IMR-90 (cell line): Measurements from ENCODE around the gene MEF2C. TPM values are rescaled to one million over a fixed set of nuclear protein-coding genes. Genes with fewer than 3 reads are reported as not detected.

Experiments used
- ATAC-seq: fragments of 200-7000 bp; cut with Tn5 transposase; 2 replicates; pipeline ENCODE4 v1.9.1; 2020; ENCODE audit warnings: low read depth, mild to moderate bottlenecking, moderate library complexity
- BruUV-seq: library from RNA; stranded (reverse); fragments of 400-500 nt; replicated peaks from 2 replicates; lab custom pipeline; 2021; lab: Mats Ljungman, UMichigan
- CTCF ChIA-PET: fragments of 300-600 bp; formaldehyde crosslinking; extraction: SDS; loops from one replicate; lab custom pipeline; 2021; ENCODE audit warnings: antibody characterized with exemption; lab: Yijun Ruan, JAX
- POLR2A ChIA-PET: fragments of 300-600 bp; sonication (Branson Sonifier 250); formaldehyde crosslinking; loops from one replicate; lab custom pipeline; 2022; ENCODE audit warnings: antibody characterized with exemption; ENCODE audit not compliant: unreplicated experiment; lab: Charles Lee
- DNase-seq: peaks from one replicate; pipeline ENCODE4 v3.0.0; 2013
- H2AFZ ChIP-seq: replicated peaks from 2 replicates; pipeline ENCODE3; 2013; ENCODE audit warnings: low read length, mild to moderate bottlenecking; ENCODE audit not compliant: poor library complexity
- H2AK5ac ChIP-seq: 2 replicates; pipeline ENCODE4 v1.6.1; 2013; ENCODE audit warnings: low read depth, low read length, inconsistent platforms
- H2AK9ac ChIP-seq: replicated peaks from 2 replicates; pipeline ENCODE3; 2013; ENCODE audit warnings: mild to moderate bottlenecking, low read depth, low read length, moderate library complexity; ENCODE audit not compliant: poor library complexity
- H2BK120ac ChIP-seq: 2 replicates; pipeline ENCODE4 v1.6.1; 2013; ENCODE audit warnings: low read depth, low read length, inconsistent platforms
- H2BK15ac ChIP-seq: 3 replicates; pipeline ENCODE4 v1.6.1; 2013; ENCODE audit warnings: low read depth, low read length, inconsistent platforms
- H2BK20ac ChIP-seq: 2 replicates; pipeline ENCODE4 v1.6.1; 2013; ENCODE audit warnings: low read depth, mild to moderate bottlenecking, inconsistent platforms, low read length, moderate library complexity
- H2BK5ac ChIP-seq: 2 replicates; pipeline ENCODE4 v1.6.1; 2013; ENCODE audit warnings: mild to moderate bottlenecking, low read depth, low read length, inconsistent platforms; ENCODE audit not compliant: poor library complexity, severe bottlenecking
- H3K14ac ChIP-seq: replicated peaks from 2 replicates; pipeline ENCODE4 v1.6.1; 2013; ENCODE audit warnings: low read depth, low read length, inconsistent platforms
- H3K18ac ChIP-seq: 2 replicates; pipeline ENCODE4 v1.6.1; 2013; ENCODE audit warnings: low read depth, low read length, control low read depth
- H3K23ac ChIP-seq: 2 replicates; pipeline ENCODE4 v1.6.1; 2013; ENCODE audit warnings: low read depth, low read length, inconsistent platforms
- H3K27ac ChIP-seq: 2 replicates; pipeline ENCODE4 v1.5.1; 2013; ENCODE audit warnings: mild to moderate bottlenecking, control low read depth, low read length; ENCODE audit not compliant: insufficient read depth
- H3K27me3 ChIP-seq: 2 replicates; pipeline ENCODE4 v1.6.1; 2013; ENCODE audit warnings: low read length; ENCODE audit not compliant: control insufficient read depth, insufficient read depth
- H3K36me3 ChIP-seq: 2 replicates; pipeline ENCODE4 v1.6.1; 2013; ENCODE audit warnings: low read length, mixed read lengths; ENCODE audit not compliant: control insufficient read depth, insufficient read depth
- H3K4ac ChIP-seq: 2 replicates; pipeline ENCODE4 v1.6.1; 2013; ENCODE audit warnings: low read depth, low read length, inconsistent platforms
- H3K4me1 ChIP-seq: 2 replicates; pipeline ENCODE4 v1.6.1; 2013; ENCODE audit warnings: low read length, mixed read lengths; ENCODE audit not compliant: control insufficient read depth, insufficient read depth
- H3K4me2 ChIP-seq: 2 replicates; pipeline ENCODE4 v1.6.1; 2013; ENCODE audit warnings: low read depth, mild to moderate bottlenecking, control low read depth, low read length, moderate library complexity
- H3K4me3 ChIP-seq: 2 replicates; pipeline ENCODE4 v1.5.1; 2013; ENCODE audit warnings: low read depth, mild to moderate bottlenecking, control low read depth, low read length, moderate library complexity; ENCODE audit not compliant: insufficient read depth
- H3K56ac ChIP-seq: 2 replicates; pipeline ENCODE4 v1.6.1; 2013; ENCODE audit warnings: low read length, inconsistent platforms; ENCODE audit not compliant: insufficient read depth; ENCODE audit errors: extremely low read depth
- H3K79me1 ChIP-seq, 2 experiments: 2 replicates each; pipeline ENCODE4 v1.6.1; 2013; ENCODE audit warnings: low read length in 2 of 2, inconsistent platforms in 1 of 2, low read depth in 1 of 2
- H3K9ac ChIP-seq: 2 replicates; pipeline ENCODE4 v1.6.1; 2013; ENCODE audit warnings: low read depth, low read length, control low read depth
- H3K9me1 ChIP-seq: 2 replicates; pipeline ENCODE4 v1.6.1; 2013; ENCODE audit warnings: low read length, inconsistent platforms; ENCODE audit not compliant: insufficient read depth
- H3K9me3 ChIP-seq: 2 replicates; pipeline ENCODE4 v1.6.1; 2013; ENCODE audit warnings: low read length; ENCODE audit not compliant: control insufficient read depth, insufficient read depth
- H4K20me1 ChIP-seq: 2 replicates; pipeline ENCODE4 v1.6.1; 2013; ENCODE audit warnings: low read length, inconsistent platforms; ENCODE audit not compliant: insufficient read depth
- H4K5ac ChIP-seq: 2 replicates; pipeline ENCODE4 v1.6.1; 2013; ENCODE audit warnings: mild to moderate bottlenecking, low read depth, low read length, control low read depth
- H4K8ac ChIP-seq, 2 experiments: 2 replicates each; pipeline ENCODE4 v1.6.1; 2013; ENCODE audit warnings: low read depth in 2 of 2, low read length in 2 of 2, control low read depth in 1 of 2, inconsistent platforms in 1 of 2
- H4K91ac ChIP-seq: 2 replicates; pipeline ENCODE4 v1.6.1; 2013; ENCODE audit warnings: low read depth, low read length, inconsistent platforms; ENCODE audit not compliant: insufficient read depth
- SMC3 ChIP-seq: fragments of 150-350 bp; IDR thresholded peaks from 2 replicates; pipeline ENCODE4 v1.6.1; 2016; ENCODE audit warnings: low read depth, mild to moderate bottlenecking, antibody characterized with exemption, low read length, moderate library complexity
- WGBS, 2 experiments: methylation state at CpG; one replicate each; pipeline versions ENCODE4 v1.1.5 to v1.1.7; 2013; ENCODE audit warnings: missing lambda C conversion rate in 2 of 2; ENCODE audit not compliant: insufficient read length in 1 of 2; ENCODE audit errors: extremely low coverage in 2 of 2; 5-methylcytosine and 5-hydroxymethylcytosine counted together
- dilution Hi-C: fragments of 300-500 bp; cut with HindIII; formaldehyde crosslinking; loops from one replicate; pipeline ENCODE4 v1.14.3; 2018; ENCODE audit warnings: low sequenced_read_pairs; ENCODE audit not compliant: unreplicated experiment
- in situ Hi-C: fragments of 300-500 bp; cut with MboI; formaldehyde crosslinking; loops from 3 replicates; pipeline ENCODE4 v1.14.3; 2019; ENCODE audit warnings: low sequenced_read_pairs, inconsistent platforms, mixed read lengths
- intact Hi-C: fragments of 100-400 bp; cut with micrococcal nuclease; formaldehyde crosslinking; loops from 2 replicates; pipeline ENCODE4 v1.10.0; 2022
- polyA plus RNA-seq, 3 experiments: library from polyadenylated mRNA; depleted of rRNA; stranded (reverse); fragments of >200 nt; gene quantifications; 2 replicates each; pipeline ENCODE4 v1.2.3, GENCODE V29; 2012; ENCODE audit warnings: low replicate concordance in 1 of 3
- total RNA-seq: library from RNA; depleted of rRNA; stranded (reverse); fragments of >200 nt; gene quantifications from 2 replicates; pipeline ENCODE4 v1.2.3, GENCODE V29; 2012
- TF ChIP-seq, protein P1 (sequence below): conservative IDR thresholded peaks from 2 replicates; pipeline ENCODE4 v1.5.1; 2012; ENCODE audit warnings: mild to moderate bottlenecking, low read depth, low read length, improper control_type of control experiment

MEF2C gene
- total and polyA plus RNA-seq, 2 of the 4 experiments (the other 2 are of a cell fraction) = 1.5 to 6.8 TPM

DNA sequence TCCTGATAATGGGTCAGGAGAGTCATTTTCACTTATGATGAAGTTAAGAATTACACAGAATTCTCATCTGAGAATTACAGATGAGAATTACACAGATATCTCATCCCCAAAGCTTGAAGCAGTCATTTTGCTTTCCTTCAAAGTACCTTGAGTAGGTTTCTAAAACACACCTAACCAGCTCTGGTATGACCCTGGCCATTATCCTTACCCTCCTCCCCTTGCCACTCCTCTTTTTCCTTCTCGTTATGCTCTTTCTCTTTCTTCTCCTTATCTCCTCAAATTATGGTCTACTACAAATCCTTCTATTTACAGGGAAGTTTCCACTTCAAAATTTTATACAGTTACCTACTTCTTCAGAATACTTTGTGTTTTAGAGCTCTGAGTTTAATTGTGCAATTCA is 44.5 kb downstream of the MEF2C start:
- Histone ChIP-seq H3K4me2 (no peak overlapping the region), H2AFZ (no peak overlapping the region), H4K91ac (no peak overlapping the region), H3K79me1 (0 out of 4 replicates have a peak, but pooled peaks cover 0 to 4% of the 10 kb centered on the region in 2 experiments), H3K27me3 (no peaks in the 10 kb centered on the region), H2BK5ac (no peak overlapping the region), H3K18ac (no peak overlapping the region), H3K9me3 (no peaks in the 10 kb centered on the region), H3K56ac (no peak overlapping the region), H4K8ac (no peak overlapping the region), H3K4me1 (peaks cover 5% of the 10 kb centered on the region), H3K4me3 (no peak overlapping the region), H2BK15ac (no peak overlapping the region), H3K23ac (no peak overlapping the region), H3K27ac (no peak overlapping the region), H2BK120ac (no peak overlapping the region), H2AK5ac (no peak overlapping the region), H3K14ac (no peak overlapping the region), H3K9me1 (peaks cover 3% of the 10 kb centered on the region; the same call in 1 of the 2 replicates), H2AK9ac (no peak overlapping the region), H3K36me3 (no peaks in the 10 kb centered on the region), H4K20me1 (no peaks in the 10 kb centered on the region), H4K5ac (no peak overlapping the region), H3K4ac (no peak overlapping the region), H2BK20ac (no peak overlapping the region), H3K9ac (no peak overlapping the region)
- ATAC-seq (no peak), DNase-seq (no peak)
- BruUV-seq = no TSS peak
- dilution Hi-C loops (no loop called here), intact Hi-C loops (no loop called here), in situ Hi-C loops (no loop called here)
- ChIA-PET POLR2A (no interaction called here), CTCF (no interaction called here)
- WGBS, 2 experiments = no CpG with 5 or more reads among the region's 1 CpG
- TF ChIP-seq, protein P1, sequence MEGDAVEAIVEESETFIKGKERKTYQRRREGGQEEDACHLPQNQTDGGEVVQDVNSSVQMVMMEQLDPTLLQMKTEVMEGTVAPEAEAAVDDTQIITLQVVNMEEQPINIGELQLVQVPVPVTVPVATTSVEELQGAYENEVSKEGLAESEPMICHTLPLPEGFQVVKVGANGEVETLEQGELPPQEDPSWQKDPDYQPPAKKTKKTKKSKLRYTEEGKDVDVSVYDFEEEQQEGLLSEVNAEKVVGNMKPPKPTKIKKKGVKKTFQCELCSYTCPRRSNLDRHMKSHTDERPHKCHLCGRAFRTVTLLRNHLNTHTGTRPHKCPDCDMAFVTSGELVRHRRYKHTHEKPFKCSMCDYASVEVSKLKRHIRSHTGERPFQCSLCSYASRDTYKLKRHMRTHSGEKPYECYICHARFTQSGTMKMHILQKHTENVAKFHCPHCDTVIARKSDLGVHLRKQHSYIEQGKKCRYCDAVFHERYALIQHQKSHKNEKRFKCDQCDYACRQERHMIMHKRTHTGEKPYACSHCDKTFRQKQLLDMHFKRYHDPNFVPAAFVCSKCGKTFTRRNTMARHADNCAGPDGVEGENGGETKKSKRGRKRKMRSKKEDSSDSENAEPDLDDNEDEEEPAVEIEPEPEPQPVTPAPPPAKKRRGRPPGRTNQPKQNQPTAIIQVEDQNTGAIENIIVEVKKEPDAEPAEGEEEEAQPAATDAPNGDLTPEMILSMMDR = no peak
- no peak for TF ChIP-seq SMC3
